Activated CD8-positive, alpha-beta T cell treated with anti-CD3 and anti-CD28 coated beads for 36 hours (primary cell): ENCODE results near the gene BTLA. TPM values are rescaled to one million over a fixed set of nuclear protein-coding genes. Genes with fewer than 3 reads are reported as not detected.
"Not testable (repeated sequence)": the region's sequence is repeated elsewhere in the genome, so short reads cannot be mapped to it uniquely, and the experiment has no call there.

Source experiments
- ATAC-seq: fragments of 200-7000 bp; cut with Tn5 transposase; one replicate; pipeline ENCODE4 v1.10.0; 2021; ENCODE audit warnings: mild to moderate bottlenecking, moderate library complexity
- CTCF ChIA-PET: fragments of 350-600 bp; sonication (Branson Sonifier 250); formaldehyde crosslinking; loops from one replicate; lab custom pipeline; 2021; ENCODE audit warnings: antibody characterized with exemption; lab: Charles Lee
- POLR2A ChIA-PET: fragments of 350-600 bp; sonication (Branson Sonifier 250); formaldehyde crosslinking; loops from one replicate; lab custom pipeline; 2021; ENCODE audit warnings: antibody characterized with exemption; lab: Charles Lee
- DNase-seq: peaks from one replicate; pipeline ENCODE4 v3.0.0-alpha.2; 2020
- H3K27ac Mint-ChIP-seq: one replicate; pipeline ENCODE4 v1.8.0; 2021; ENCODE audit warnings: mild to moderate bottlenecking, mixed read lengths
- H3K27me3 Mint-ChIP-seq: one replicate; pipeline ENCODE4 v1.8.0; 2021; ENCODE audit warnings: mixed read lengths
- H3K36me3 Mint-ChIP-seq: one replicate; pipeline ENCODE4 v1.8.0; 2021; ENCODE audit warnings: low read depth, mixed read lengths
- H3K4me1 Mint-ChIP-seq: one replicate; pipeline ENCODE4 v1.8.0; 2021; ENCODE audit warnings: low read depth, mixed read lengths
- H3K4me3 Mint-ChIP-seq: one replicate; pipeline ENCODE4 v1.8.0; 2021; ENCODE audit warnings: mild to moderate bottlenecking, moderate library complexity, mixed read lengths
- H3K9me3 Mint-ChIP-seq: one replicate; pipeline ENCODE4 v1.8.0; 2021; ENCODE audit warnings: mixed read lengths
- CTCF ChIP-seq: fragments of 200-600 bp; IDR thresholded peaks from one replicate; pipeline ENCODE4 v1.8.0; 2022; ENCODE audit warnings: antibody characterized with exemption, mild to moderate bottlenecking
- intact Hi-C: fragments of 100-400 bp; cut with micrococcal nuclease; formaldehyde crosslinking; loops from one replicate; pipeline ENCODE4 v1.10.0; 2022
- total RNA-seq, 2 experiments: library from RNA; stranded (reverse); gene quantifications; one replicate each; pipeline ENCODE4 v1.2.3, GENCODE V29; 2021

The BTLA gene
- total RNA-seq, 2 experiments from 2014 or later: 12.8 to 13.2 TPM

GRCh38 chr3:112425858-112426750 is 73.2 kb downstream of the BTLA start:
- no peak overlapping the region for H3K27ac Mint-ChIP-seq
- no peaks in the 10 kb centered on the region for H3K27me3 Mint-ChIP-seq
- TF ChIP-seq CTCF: no peak
- peaks cover 3% of the 10 kb centered on the region for H3K36me3 Mint-ChIP-seq
- H3K4me1 Mint-ChIP-seq: peaks cover 4% of the 10 kb centered on the region
- ChIA-PET POLR2A (no interaction called here), CTCF (no interaction called here)
- intact Hi-C loops: no loop called here
- peaks cover 2% of the 10 kb centered on the region for H3K9me3 Mint-ChIP-seq
- ATAC-seq (no peak), DNase-seq (no peak)
- no peak overlapping the region for H3K4me3 Mint-ChIP-seq

GRCh38 chr3:112425382-112425781 is 73.9 kb downstream of the BTLA start:
- ChIA-PET CTCF (no interaction called here), POLR2A (no interaction called here)
- ATAC-seq (no peak), DNase-seq (no peak)
- H3K4me1 Mint-ChIP-seq: peaks cover 4% of the 10 kb centered on the region
- H3K9me3 Mint-ChIP-seq: no peaks in the 10 kb centered on the region
- H3K4me3 Mint-ChIP-seq: no peak overlapping the region
- H3K27me3 Mint-ChIP-seq: no peaks in the 10 kb centered on the region
- intact Hi-C loops: no loop called here
- no peak for TF ChIP-seq CTCF
- H3K27ac Mint-ChIP-seq: no peak overlapping the region
- no peaks in the 10 kb centered on the region for H3K36me3 Mint-ChIP-seq

- no peak for TF ChIP-seq CTCF
- no peaks in the 10 kb centered on the region for H3K36me3 Mint-ChIP-seq
- intact Hi-C loops: no loop called here
- ChIA-PET POLR2A (no interaction called here), CTCF (interaction anchor here (0.8 to 1.3 kb wide), 2 partner anchors 12 to 80 kb away, joined by 3 to 4 read pairs; no protein-coding TSS in a partner anchor)
- no peak overlapping the region for H3K27ac Mint-ChIP-seq
- H3K9me3 Mint-ChIP-seq: no peaks in the 10 kb centered on the region
- no peaks in the 10 kb centered on the region for H3K27me3 Mint-ChIP-seq
- no peak for DNase-seq
- no peak for ATAC-seq
- peaks cover 4% of the 10 kb centered on the region for H3K4me1 Mint-ChIP-seq
- no peak overlapping the region for H3K4me3 Mint-ChIP-seq
Observed at GRCh38 chr3:112424394-112424793, 74.9 kb downstream of the BTLA start.

- intact Hi-C loops, POLR2A ChIA-PET, CTCF ChIA-PET: not testable (repeated sequence)
Observed at GRCh38 chr3:112422921-112423320, 76.4 kb downstream of the BTLA start.

GRCh38 chr3:112418526-112418925 is 80.7 kb downstream of the BTLA start:
- DNase-seq, POLR2A ChIA-PET, ATAC-seq, CTCF ChIA-PET, intact Hi-C loops, H3K4me3 Mint-ChIP-seq, H3K27me3 Mint-ChIP-seq, H3K9me3 Mint-ChIP-seq, H3K4me1 Mint-ChIP-seq, H3K27ac Mint-ChIP-seq, H3K36me3 Mint-ChIP-seq: not testable (repeated sequence)

More at GRCh38 chr3:112422921-112423320, 76.4 kb downstream of the BTLA start:
- H3K4me3 Mint-ChIP-seq, H3K27ac Mint-ChIP-seq, ATAC-seq, H3K9me3 Mint-ChIP-seq, H3K36me3 Mint-ChIP-seq, H3K4me1 Mint-ChIP-seq, DNase-seq, H3K27me3 Mint-ChIP-seq: not testable (repeated sequence)

- TF ChIP-seq CTCF: no peak
- DNase-seq (no peak), ATAC-seq (no peak)
- no peaks in the 10 kb centered on the region for H3K9me3 Mint-ChIP-seq
- ChIA-PET CTCF (no interaction called here), POLR2A (no interaction called here)
- H3K36me3 Mint-ChIP-seq: no peaks in the 10 kb centered on the region
- no peak overlapping the region for H3K27ac Mint-ChIP-seq
- H3K4me3 Mint-ChIP-seq: no peak overlapping the region
- intact Hi-C loops: no loop called here
- no peaks in the 10 kb centered on the region for H3K4me1 Mint-ChIP-seq
- no peaks in the 10 kb centered on the region for H3K27me3 Mint-ChIP-seq
Observed at GRCh38 chr3:112417696-112418318, 81.5 kb downstream of the BTLA start.
